GM12878 (cell line): ENCODE data around the gene CFAP61. TPM values are rescaled to one million over a fixed set of nuclear protein-coding genes. Genes with fewer than 3 reads are reported as not detected.

ENCODE experiments used
- ATAC-seq: fragments of 200-7000 bp; cut with Tn5 transposase; 3 replicates; pipeline ENCODE4 v1.9.1; 2020; ENCODE audit warnings: mild to moderate bottlenecking, moderate library complexity
- BruUV-seq: library from RNA; stranded (reverse); fragments of 400-500 nt; replicated peaks from 2 replicates; lab custom pipeline; 2021; lab: Mats Ljungman, UMichigan
- CTCF ChIA-PET: fragments of 300-600 bp; sonication (Branson Sonifier 250); formaldehyde crosslinking; extraction: SDS; loops from one replicate; lab custom pipeline; 2021; ENCODE audit warnings: inconsistent platforms; lab: Yijun Ruan, JAX
- POLR2A ChIA-PET: fragments of 350-600 bp; formaldehyde crosslinking; extraction: SDS; loops from one replicate; lab custom pipeline; 2021; ENCODE audit warnings: inconsistent platforms; lab: Charles Lee
- RAD21 ChIA-PET: fragments of 300-600 bp; sonication (Branson Sonifier 250); formaldehyde crosslinking; loops from one replicate; lab custom pipeline; 2023; ENCODE audit warnings: antibody characterized with exemption; ENCODE audit not compliant: unreplicated experiment; lab: Charles Lee
- SMC1A ChIA-PET: fragments of 300-600 bp; sonication (Branson Sonifier 250); formaldehyde crosslinking; loops from one replicate; lab custom pipeline; 2023; ENCODE audit not compliant: unreplicated experiment, uncharacterized antibody; lab: Charles Lee
- DNase-seq: peaks from one replicate; pipeline ENCODE4 v3.0.0-alpha.2; 2011; ENCODE audit warnings: low read depth, low spot score
- FAIRE-seq: peaks from 3 replicates; lab custom pipeline; 2011; peaks lifted over from hg19 to GRCh38; lab: Jason Lieb, UNC
- H2AFZ ChIP-seq: 2 replicates; pipeline ENCODE4 v1.6.0; 2011; ENCODE audit warnings: low read depth, low read length, control low read depth; ENCODE audit not compliant: control insufficient read depth
- H3K27ac ChIP-seq: 2 replicates; pipeline ENCODE4 v1.5.1; 2011; ENCODE audit warnings: control low read depth; ENCODE audit not compliant: control insufficient read depth, insufficient read depth
- H3K27me3 ChIP-seq, 2 experiments: replicated peaks in 1 of 2; 2 replicates each; pipeline versions ENCODE4 v1.6.0 to v1.6.1; 2011; ENCODE audit warnings: low read length in 1 of 2; ENCODE audit not compliant: control insufficient read depth in 2 of 2, insufficient read depth in 2 of 2
- H3K36me3 ChIP-seq, 2 experiments: 2 replicates each; pipeline ENCODE4 v1.5.1; 2011; ENCODE audit warnings: low read length in 1 of 2; ENCODE audit not compliant: control insufficient read depth in 2 of 2, insufficient read depth in 2 of 2
- H3K4me1 ChIP-seq: 2 replicates; pipeline ENCODE4 v1.6.1; 2011; ENCODE audit warnings: mild to moderate bottlenecking, low read length, moderate library complexity, mixed read lengths; ENCODE audit not compliant: control insufficient read depth, insufficient read depth
- H3K4me2 ChIP-seq: 2 replicates; pipeline ENCODE4 v1.6.0; 2011; ENCODE audit warnings: control low read depth; ENCODE audit not compliant: control insufficient read depth, insufficient read depth
- H3K4me3 ChIP-seq: fragments of 200-600 bp; sonication (generic); 2 replicates; pipeline ENCODE4 v1.5.1; 2016
- H3K79me2 ChIP-seq: 2 replicates; pipeline ENCODE4 v1.6.0; 2011; ENCODE audit warnings: low read length; ENCODE audit not compliant: control insufficient read depth, insufficient read depth
- H3K9ac ChIP-seq: 2 replicates; pipeline ENCODE4 v1.8.0; 2011; ENCODE audit warnings: low read length, control low read depth, mixed read lengths; ENCODE audit not compliant: control insufficient read depth, insufficient read depth
- H3K9me3 ChIP-seq: replicated peaks from 3 replicates; pipeline ENCODE4 v1.5.1; 2011; ENCODE audit warnings: mild to moderate bottlenecking, low read length; ENCODE audit not compliant: control insufficient read depth, insufficient read depth
- H4K20me1 ChIP-seq: 2 replicates; pipeline ENCODE4 v1.6.0; 2011; ENCODE audit not compliant: control insufficient read depth, insufficient read depth
- CREB1 ChIP-seq: IDR thresholded peaks from 2 replicates; pipeline ENCODE4 v1.6.1; 2012; ENCODE audit warnings: low read depth, mild to moderate bottlenecking, inconsistent platforms
- LARP7 ChIP-seq: fragments of 450-650 bp; IDR thresholded peaks from 2 replicates; pipeline ENCODE4 v1.6.1; 2017; ENCODE audit warnings: mild to moderate bottlenecking
- NFIC ChIP-seq: IDR thresholded peaks from 2 replicates; pipeline ENCODE4 v1.6.1; 2012; ENCODE audit warnings: low read depth, mild to moderate bottlenecking, inconsistent platforms, low read length, moderate library complexity
- SMAD5 ChIP-seq: IDR thresholded peaks from 2 replicates; pipeline ENCODE4 v1.6.1; 2016; ENCODE audit warnings: antibody characterized with exemption, low read depth
- WGBS: methylation state at CpG from one replicate; pipeline ENCODE4 v1.1.6; 2016; ENCODE audit warnings: low lambda C conversion rate; ENCODE audit not compliant: insufficient replicate concordance, insufficient coverage; ENCODE audit errors: missing lambda C conversion rate; 5-methylcytosine and 5-hydroxymethylcytosine counted together
- in situ Hi-C: fragments of 300-500 bp; cut with MboI; formaldehyde crosslinking; loops from 9 replicates; pipeline ENCODE4 v1.14.3; 2018; ENCODE audit warnings: mixed read lengths
- intact Hi-C: fragments of 100-400 bp; cut with micrococcal nuclease; formaldehyde crosslinking; loops from one replicate; pipeline ENCODE4 v1.14.2; 2022; ENCODE audit not compliant: unreplicated experiment
- polyA plus RNA-seq, 11 experiments: library from polyadenylated mRNA; depleted of rRNA in 4 of 11; unstranded in 6 of 11; stranded (reverse) in 5 of 11; fragments of >200 nt; fragmentation: Nextera tagmentation in 4 of 11; fragmentation: Illumina TruSeq in 1 of 11; extraction: Ambion mirVana in 4 of 11; extraction: Trizol in 1 of 11; gene quantifications; 1 replicate in 1 of 11; 2 replicates in 10 of 11; pipeline versions ENCODE4 v1.2.1 to v1.2.3, GENCODE V29; 2011 to 2016; ENCODE audit warnings: inconsistent platforms in 2 of 11, missing spikeins in 2 of 11, low read depth in 1 of 11
- total RNA-seq, 4 experiments: library from RNA; depleted of rRNA in 3 of 4; stranded (reverse); fragments of >200 nt in 3 of 4; fragmentation: Illumina TruSeq in 1 of 4; extraction: Trizol in 1 of 4; gene quantifications; 2 replicates each; pipeline versions ENCODE4 v1.2.1 to v1.2.3, GENCODE V29; 2013 to 2021
- TF ChIP-seq, protein P1 (sequence below): fragments of 450-650 bp; conservative IDR thresholded peaks from 2 replicates; pipeline ENCODE4 v1.6.1; 2017; ENCODE audit warnings: mild to moderate bottlenecking, moderate library complexity
- TF ChIP-seq, protein P2 (sequence below): IDR thresholded peaks from 2 replicates; pipeline ENCODE4 v1.6.1; 2011; ENCODE audit warnings: low read depth, mild to moderate bottlenecking, low read length, moderate library complexity, borderline replicate concordance; ENCODE audit errors: extremely low read depth

CFAP61 gene
- total and polyA plus RNA-seq, 10 of the 15 experiments (the other 5 are each of a cell fraction or from before 2014, with no cell fraction given): 0.11 to 0.41 (median 0.24) TPM; not detected in 7

DNA sequence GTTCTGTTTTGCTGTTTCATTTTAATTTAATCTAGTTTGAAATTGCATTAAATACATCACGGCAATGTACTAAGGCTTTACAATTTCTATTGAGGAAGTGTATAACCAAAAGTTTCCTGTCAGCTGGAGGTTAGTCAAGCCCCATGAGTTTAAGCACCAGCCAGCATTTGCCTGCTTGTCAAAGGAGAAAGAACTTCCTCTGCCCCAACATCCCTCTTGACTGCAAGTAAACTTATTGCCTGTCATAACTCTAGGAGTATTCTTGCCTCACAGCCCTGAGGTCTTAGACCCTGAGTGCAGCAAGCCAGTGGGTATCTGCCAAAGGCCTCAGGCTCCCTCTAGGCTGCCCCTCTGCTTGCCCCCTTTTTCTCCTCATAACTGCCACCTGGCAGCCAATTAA, 208.8 kb downstream of the CFAP61 start:
- ChIA-PET RAD21 (interaction anchor here (1.6 kb wide), 1 partner anchor 72 kb away, joined by 4 read pairs; no protein-coding TSS in a partner anchor), POLR2A (no interaction called here), CTCF (interaction anchor here (1.1 to 1.3 kb wide), 2 partner anchors 21 to 24 kb away, joined by 3 read pairs; no protein-coding TSS in a partner anchor), SMC1A (interaction anchor here (1.0 to 2.3 kb wide), 2 partner anchors 10 to 12 kb away, joined by 4 to 6 read pairs; no protein-coding TSS in a partner anchor)
- H3K4me1 ChIP-seq: no peaks in the 10 kb centered on the region
- no peak overlapping the region for H3K4me2 ChIP-seq
- H3K36me3 ChIP-seq: no peaks in the 10 kb centered on the region
- H3K9ac ChIP-seq: no peak overlapping the region
- in situ Hi-C loops (no loop called here), intact Hi-C loops (no loop called here)
- BruUV-seq: no TSS peak
- H2AFZ ChIP-seq: no peak overlapping the region
- no peaks in the 10 kb centered on the region; the same call in 2 of the 3 replicates for H3K9me3 ChIP-seq
- no peaks in the 10 kb centered on the region for H3K79me2 ChIP-seq
- no peaks in the 10 kb centered on the region for H3K27me3 ChIP-seq
- ATAC-seq: no peak
- H3K27ac ChIP-seq: no peak overlapping the region
- no peak for DNase-seq
- H3K4me3 ChIP-seq: no peak overlapping the region
- WGBS: 0% methylated on average over 1 of the region's 1 CpG
- no peak for FAIRE-seq
- no peaks in the 10 kb centered on the region for H4K20me1 ChIP-seq
- TF ChIP-seq LARP7 (no peak), SMAD5 (no peak), CREB1 (no peak), NFIC (no peak)
- TF ChIP-seq, protein P1, sequence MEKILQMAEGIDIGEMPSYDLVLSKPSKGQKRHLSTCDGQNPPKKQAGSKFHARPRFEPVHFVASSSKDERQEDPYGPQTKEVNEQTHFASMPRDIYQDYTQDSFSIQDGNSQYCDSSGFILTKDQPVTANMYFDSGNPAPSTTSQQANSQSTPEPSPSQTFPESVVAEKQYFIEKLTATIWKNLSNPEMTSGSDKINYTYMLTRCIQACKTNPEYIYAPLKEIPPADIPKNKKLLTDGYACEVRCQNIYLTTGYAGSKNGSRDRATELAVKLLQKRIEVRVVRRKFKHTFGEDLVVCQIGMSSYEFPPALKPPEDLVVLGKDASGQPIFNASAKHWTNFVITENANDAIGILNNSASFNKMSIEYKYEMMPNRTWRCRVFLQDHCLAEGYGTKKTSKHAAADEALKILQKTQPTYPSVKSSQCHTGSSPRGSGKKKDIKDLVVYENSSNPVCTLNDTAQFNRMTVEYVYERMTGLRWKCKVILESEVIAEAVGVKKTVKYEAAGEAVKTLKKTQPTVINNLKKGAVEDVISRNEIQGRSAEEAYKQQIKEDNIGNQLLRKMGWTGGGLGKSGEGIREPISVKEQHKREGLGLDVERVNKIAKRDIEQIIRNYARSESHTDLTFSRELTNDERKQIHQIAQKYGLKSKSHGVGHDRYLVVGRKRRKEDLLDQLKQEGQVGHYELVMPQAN: no peak
- TF ChIP-seq, protein P2, sequence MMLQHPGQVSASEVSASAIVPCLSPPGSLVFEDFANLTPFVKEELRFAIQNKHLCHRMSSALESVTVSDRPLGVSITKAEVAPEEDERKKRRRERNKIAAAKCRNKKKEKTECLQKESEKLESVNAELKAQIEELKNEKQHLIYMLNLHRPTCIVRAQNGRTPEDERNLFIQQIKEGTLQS: no peak
